B cell (primary cell): ENCODE measurements around the gene FAM184A. TPM values are rescaled to one million over a fixed set of nuclear protein-coding genes. Genes with fewer than 3 reads are reported as not detected.

ENCODE experiments used
- ATAC-seq: fragments of 200-7000 bp; cut with Tn5 transposase; one replicate; pipeline ENCODE4 v1.10.0; 2021; ENCODE audit warnings: low read depth, mild to moderate bottlenecking, moderate number of reproducible peaks, moderate library complexity
- CTCF ChIA-PET: fragments of 350-600 bp; sonication (Branson Sonifier 250); formaldehyde crosslinking; loops from one replicate; lab custom pipeline; 2021; ENCODE audit warnings: antibody characterized with exemption, inconsistent platforms; lab: Charles Lee
- POLR2A ChIA-PET: fragments of 350-600 bp; sonication (Branson Sonifier 250); formaldehyde crosslinking; loops from one replicate; lab custom pipeline; 2021; ENCODE audit warnings: antibody characterized with exemption; lab: Charles Lee
- DNase-seq: peaks from one replicate; pipeline ENCODE4 v3.0.0; 2013
- H2AFZ ChIP-seq: 2 replicates; pipeline ENCODE4 v1.6.1; 2012; ENCODE audit warnings: mild to moderate bottlenecking, low read depth, low read length; ENCODE audit not compliant: insufficient read depth, poor library complexity, severe bottlenecking
- H3K27ac ChIP-seq, 2 donors: 1 replicate in 1 of 2; 2 replicates in 1 of 2; pipeline ENCODE4 v1.5.1; 2012 to 2013; ENCODE audit warnings: low read length in 2 of 2, mild to moderate bottlenecking in 2 of 2, moderate library complexity in 1 of 2
- H3K27me3 ChIP-seq, 4 experiments: fragments of 200-600 bp in 1 of 4; sonication (generic) in 1 of 4; replicated peaks in 1 of 4; 1 replicate in 2 of 4; 2 replicates in 2 of 4; pipeline versions ENCODE4 v1.6.1 to v1.7.0; 2013 to 2016; ENCODE audit warnings: low read length in 3 of 4, mild to moderate bottlenecking in 2 of 4, mixed read lengths in 1 of 4, moderate library complexity in 1 of 4; ENCODE audit not compliant: insufficient read depth in 4 of 4, control insufficient read depth in 3 of 4; ENCODE audit errors: control extremely low read depth in 1 of 4
- H3K36me3 ChIP-seq, 2 experiments: replicated peaks in 1 of 2; 1 replicate in 1 of 2; 2 replicates in 1 of 2; pipeline versions ENCODE4 v1.6.1 to v1.7.1; 2013; ENCODE audit warnings: low read length in 1 of 2; ENCODE audit not compliant: insufficient read depth in 2 of 2, control insufficient read depth in 1 of 2; ENCODE audit errors: control extremely low read depth in 1 of 2, extremely low read depth in 1 of 2
- H3K4me1 ChIP-seq, 2 donors: fragments of 200-600 bp in 1 of 2; sonication (generic) in 1 of 2; 1 replicate in 1 of 2; 2 replicates in 1 of 2; pipeline versions ENCODE4 v1.5.1 to v1.6.1; 2013 to 2017; ENCODE audit warnings: low read length in 2 of 2; ENCODE audit not compliant: control insufficient read depth in 2 of 2, insufficient read depth in 2 of 2
- H3K4me2 ChIP-seq: replicated peaks from 2 replicates; pipeline ENCODE3; 2012; ENCODE audit warnings: mild to moderate bottlenecking, low read depth, low read length; ENCODE audit not compliant: poor library complexity, severe bottlenecking
- H3K4me3 ChIP-seq, 5 experiments: fragments of 200-600 bp in 1 of 5; sonication (generic) in 1 of 5; 1 replicate in 3 of 5; 2 replicates in 2 of 5; pipeline versions ENCODE4 v1.5.1 to v1.7.0; 2011 to 2016; ENCODE audit warnings: low read length in 4 of 5, mild to moderate bottlenecking in 4 of 5, low read depth in 2 of 5, control low read depth in 1 of 5, moderate library complexity in 1 of 5; ENCODE audit not compliant: insufficient read depth in 1 of 5; ENCODE audit errors: control extremely low read depth in 1 of 5, extremely low read depth in 1 of 5
- H3K79me2 ChIP-seq: fragments of 200-600 bp; sonication (generic); one replicate; pipeline ENCODE4 v1.6.0; 2016; ENCODE audit warnings: low read length; ENCODE audit not compliant: control insufficient read depth, insufficient read depth
- H3K9ac ChIP-seq: fragments of 200-600 bp; sonication (generic); 2 replicates; pipeline ENCODE4 v1.6.1; 2017; ENCODE audit warnings: mild to moderate bottlenecking, low read length, moderate library complexity
- H3K9me3 ChIP-seq, 3 donors: one replicate each; pipeline versions ENCODE4 v1.6.1 to v1.7.1; 2013; ENCODE audit warnings: low read length in 2 of 3; ENCODE audit not compliant: control insufficient read depth in 2 of 3, insufficient read depth in 1 of 3; ENCODE audit errors: control extremely low read depth in 1 of 3
- H4K20me1 ChIP-seq: 2 replicates; pipeline ENCODE4 v1.6.0; 2012; ENCODE audit warnings: mild to moderate bottlenecking, low read length; ENCODE audit not compliant: insufficient read depth, control insufficient read depth, poor library complexity, severe bottlenecking
- H3K27ac Mint-ChIP-seq: one replicate; pipeline ENCODE4 v1.8.0; 2021; ENCODE audit warnings: mixed read lengths
- H3K27me3 Mint-ChIP-seq: one replicate; pipeline ENCODE4 v1.8.0; 2021; ENCODE audit warnings: mixed read lengths
- H3K4me1 Mint-ChIP-seq: one replicate; pipeline ENCODE4 v1.8.0; 2021; ENCODE audit warnings: mixed read lengths
- H3K4me3 Mint-ChIP-seq: one replicate; pipeline ENCODE4 v1.8.0; 2021; ENCODE audit warnings: mixed read lengths
- H3K9me3 Mint-ChIP-seq: one replicate; pipeline ENCODE4 v1.8.0; 2022; ENCODE audit warnings: mixed read lengths; ENCODE audit not compliant: insufficient read depth
- EZH2 ChIP-seq: IDR thresholded peaks from 2 replicates; pipeline ENCODE4 v1.6.1; 2012; ENCODE audit warnings: borderline replicate concordance, low read depth, mild to moderate bottlenecking, moderate library complexity, low read length; ENCODE audit not compliant: insufficient read depth, poor library complexity, severe bottlenecking
- WGBS: methylation state at CpG from one replicate; pipeline ENCODE4 v1.1.5; 2013; ENCODE audit warnings: missing lambda C conversion rate; ENCODE audit not compliant: insufficient coverage; 5-methylcytosine and 5-hydroxymethylcytosine counted together
- intact Hi-C: fragments of 100-400 bp; cut with micrococcal nuclease; formaldehyde crosslinking; loops from one replicate; pipeline ENCODE4 v1.10.0; 2022
- polyA plus RNA-seq: library from polyadenylated mRNA; depleted of rRNA; stranded (reverse); fragments of >200 nt; gene quantifications from 2 replicates; pipeline ENCODE4 v1.2.3, GENCODE V29; 2012
- total RNA-seq, 2 donors: library from RNA; stranded (reverse); fragments of 120-200 nt in 1 of 2; gene quantifications; 1 replicate in 1 of 2; 2 replicates in 1 of 2; pipeline versions ENCODE4 v1.2.3 to v1.2.4, GENCODE V29; 2013 to 2022
- TF ChIP-seq, protein P1 (sequence below): fragments of 200-600 bp; IDR thresholded peaks from one replicate; pipeline ENCODE4 v1.8.0; 2022; ENCODE audit warnings: antibody characterized with exemption, mild to moderate bottlenecking

Gene FAM184A
- total and polyA plus RNA-seq, 2 donors (not counting 1 experiment from before 2014, with no cell fraction given) = 0.07 to 0.54 TPM

GRCh38 chr6:119040636-119041035 lies 37.8 kb downstream of the FAM184A start:
- WGBS = 97% methylated on average over 3 of the region's 6 CpGs
- POLR2A ChIA-PET = no interaction called here
- H3K9ac ChIP-seq = no peak overlapping the region

GRCh38 chr6:119040229-119040628 lies 38.2 kb downstream of the FAM184A start:
- no peak overlapping the region for H3K4me3 Mint-ChIP-seq
- TF ChIP-seq, protein P1, sequence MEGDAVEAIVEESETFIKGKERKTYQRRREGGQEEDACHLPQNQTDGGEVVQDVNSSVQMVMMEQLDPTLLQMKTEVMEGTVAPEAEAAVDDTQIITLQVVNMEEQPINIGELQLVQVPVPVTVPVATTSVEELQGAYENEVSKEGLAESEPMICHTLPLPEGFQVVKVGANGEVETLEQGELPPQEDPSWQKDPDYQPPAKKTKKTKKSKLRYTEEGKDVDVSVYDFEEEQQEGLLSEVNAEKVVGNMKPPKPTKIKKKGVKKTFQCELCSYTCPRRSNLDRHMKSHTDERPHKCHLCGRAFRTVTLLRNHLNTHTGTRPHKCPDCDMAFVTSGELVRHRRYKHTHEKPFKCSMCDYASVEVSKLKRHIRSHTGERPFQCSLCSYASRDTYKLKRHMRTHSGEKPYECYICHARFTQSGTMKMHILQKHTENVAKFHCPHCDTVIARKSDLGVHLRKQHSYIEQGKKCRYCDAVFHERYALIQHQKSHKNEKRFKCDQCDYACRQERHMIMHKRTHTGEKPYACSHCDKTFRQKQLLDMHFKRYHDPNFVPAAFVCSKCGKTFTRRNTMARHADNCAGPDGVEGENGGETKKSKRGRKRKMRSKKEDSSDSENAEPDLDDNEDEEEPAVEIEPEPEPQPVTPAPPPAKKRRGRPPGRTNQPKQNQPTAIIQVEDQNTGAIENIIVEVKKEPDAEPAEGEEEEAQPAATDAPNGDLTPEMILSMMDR = no peak
- TF ChIP-seq EZH2 = no peak
- Histone ChIP-seq H4K20me1 (no peaks in the 10 kb centered on the region), H2AFZ (no peak overlapping the region), H3K79me2 (no peaks in the 10 kb centered on the region), H3K4me3 (no peak overlapping the region), H3K27me3 (no peaks in the 10 kb centered on the region), H3K4me1 (no peaks in the 10 kb centered on the region), H3K36me3 (no peaks in the 10 kb centered on the region), H3K9ac (no peak overlapping the region), H3K9me3 (no peaks in the 10 kb centered on the region), H3K4me2 (no peak overlapping the region), H3K27ac (no peak overlapping the region)
- ChIA-PET CTCF (no interaction called here), POLR2A (no interaction called here)
- H3K27ac Mint-ChIP-seq = no peak overlapping the region
- peaks cover 4% of the 10 kb centered on the region for H3K27me3 Mint-ChIP-seq
- no peaks in the 10 kb centered on the region for H3K9me3 Mint-ChIP-seq
- no peaks in the 10 kb centered on the region for H3K4me1 Mint-ChIP-seq
- 85% methylated on average over 3 of the region's 8 CpGs for WGBS
- intact Hi-C loops = no loop called here
- DNase-seq (no peak), ATAC-seq (no peak)

More at GRCh38 chr6:119040636-119041035, 37.8 kb downstream of the FAM184A start:
- no peaks in the 10 kb centered on the region for H3K4me1 ChIP-seq
- H3K4me2 ChIP-seq = no peak overlapping the region
- H4K20me1 ChIP-seq = no peaks in the 10 kb centered on the region
- no peak overlapping the region for H2AFZ ChIP-seq
- H3K4me3 Mint-ChIP-seq = no peak overlapping the region
- no peak overlapping the region for H3K4me3 ChIP-seq
- H3K9me3 ChIP-seq = no peaks in the 10 kb centered on the region
- no peak for DNase-seq
- no peak overlapping the region for H3K27ac ChIP-seq
- no peaks in the 10 kb centered on the region for H3K36me3 ChIP-seq
- H3K79me2 ChIP-seq = no peaks in the 10 kb centered on the region
- no peak overlapping the region for H3K27ac Mint-ChIP-seq
- intact Hi-C loops = no loop called here
- CTCF ChIA-PET = no interaction called here
- no peak for TF ChIP-seq EZH2
- TF ChIP-seq, protein P1 = no peak
- no peaks in the 10 kb centered on the region for H3K4me1 Mint-ChIP-seq
- peaks cover 4% of the 10 kb centered on the region for H3K27me3 Mint-ChIP-seq
- no peaks in the 10 kb centered on the region for H3K27me3 ChIP-seq
- no peaks in the 10 kb centered on the region for H3K9me3 Mint-ChIP-seq
- ATAC-seq = no peak
